LHCN-M2 (cell line): ENCODE data around the gene JMJD1C. TPM values are rescaled to one million over a fixed set of nuclear protein-coding genes. Genes with fewer than 3 reads are reported as not detected.
"Not testable (repeated sequence)": the region's sequence is repeated elsewhere in the genome, so short reads cannot be mapped to it uniquely, and the experiment has no call there.

ENCODE experiments used
- DNase-seq: peaks from one replicate; pipeline ENCODE4 v3.0.0-alpha.2; 2012; ENCODE audit warnings: low read depth
- total RNA-seq: library from RNA; depleted of rRNA; stranded (reverse); fragments of >200 nt; gene quantifications from 2 replicates; pipeline ENCODE4 v1.2.3, GENCODE V29; 2014

JMJD1C gene
- total RNA-seq, 1 experiment from 2014 or later, result 149 TPM

GRCh38 chr10:63173468-63174232 lies 292.1 kb downstream of the JMJD1C start:
- DNase-seq, result no peak

DNA sequence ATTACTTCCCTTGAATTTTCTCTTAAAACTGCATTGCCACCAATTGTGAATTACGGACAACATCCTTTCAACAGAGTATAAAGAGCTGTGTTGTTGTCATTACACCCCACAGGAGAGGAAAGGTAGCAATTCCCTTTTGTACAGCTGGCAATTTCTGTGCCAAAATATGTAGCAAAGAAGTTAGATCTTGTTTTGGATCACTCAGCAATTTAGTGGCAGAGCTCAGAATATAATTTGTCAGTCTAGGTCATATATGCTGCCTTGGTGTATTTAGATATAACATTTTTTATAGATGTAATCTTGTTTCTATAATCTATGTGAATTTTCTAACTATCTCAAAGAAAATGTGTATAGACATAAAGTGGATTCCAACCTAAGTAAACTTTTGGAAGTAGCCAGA lies 293.9 kb downstream of the JMJD1C start:
- DNase-seq, result no peak

- DNase-seq, result no peak
Observed at GRCh38 chr10:63171255-63171855, 294.4 kb downstream of the JMJD1C start.

DNA sequence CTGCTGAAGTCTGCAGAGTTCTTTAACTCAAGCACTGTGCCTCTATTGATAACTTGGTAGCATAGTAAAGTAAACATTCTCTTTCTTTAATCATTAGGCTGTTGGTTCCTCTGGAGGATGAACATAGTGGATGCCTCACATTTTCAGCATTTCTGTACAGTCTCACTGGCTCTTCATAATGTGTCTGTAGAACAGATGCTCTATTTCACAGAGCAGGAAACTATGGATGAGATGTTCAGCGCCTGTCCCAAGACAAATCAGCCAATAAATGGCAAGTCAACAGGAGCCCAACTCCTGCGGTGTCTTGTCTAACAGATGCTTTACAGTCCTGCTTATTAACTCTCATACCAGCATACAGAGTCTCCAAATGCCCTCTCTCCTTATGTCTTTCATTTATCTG lies 296.2 kb downstream of the JMJD1C start:
- no peak for DNase-seq

GRCh38 chr10:63168821-63169462 lies 296.8 kb downstream of the JMJD1C start:
- DNase-seq, result no peak

- peak; percentile 79 for DNase-seq
Observed at GRCh38 chr10:63166742-63167258, 299.0 kb downstream of the JMJD1C start.

- no peak for DNase-seq
Observed at GRCh38 chr10:63165249-63165648, 300.5 kb downstream of the JMJD1C start.

- DNase-seq, result no peak
Observed at GRCh38 chr10:63164166-63164623, 301.6 kb downstream of the JMJD1C start.

DNA sequence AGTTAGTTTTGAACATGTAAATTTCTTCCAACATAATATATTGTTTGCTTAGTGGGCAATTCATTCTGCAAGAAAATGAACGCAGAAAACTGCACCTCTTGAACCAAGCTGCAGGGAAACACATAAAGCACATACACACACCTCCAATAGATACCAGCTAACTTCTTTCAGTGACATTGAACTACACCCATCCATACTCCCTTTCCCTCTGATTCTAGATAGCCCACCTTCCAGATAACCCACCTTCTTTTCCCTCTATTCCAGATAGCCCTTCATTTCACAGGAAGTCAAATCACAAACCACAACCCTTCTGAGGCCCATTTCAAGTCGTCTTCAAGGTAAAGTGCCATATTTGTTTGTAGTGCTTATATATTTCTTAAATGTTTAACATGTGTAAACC lies 304.2 kb downstream of the JMJD1C start:
- no peak for DNase-seq

DNA sequence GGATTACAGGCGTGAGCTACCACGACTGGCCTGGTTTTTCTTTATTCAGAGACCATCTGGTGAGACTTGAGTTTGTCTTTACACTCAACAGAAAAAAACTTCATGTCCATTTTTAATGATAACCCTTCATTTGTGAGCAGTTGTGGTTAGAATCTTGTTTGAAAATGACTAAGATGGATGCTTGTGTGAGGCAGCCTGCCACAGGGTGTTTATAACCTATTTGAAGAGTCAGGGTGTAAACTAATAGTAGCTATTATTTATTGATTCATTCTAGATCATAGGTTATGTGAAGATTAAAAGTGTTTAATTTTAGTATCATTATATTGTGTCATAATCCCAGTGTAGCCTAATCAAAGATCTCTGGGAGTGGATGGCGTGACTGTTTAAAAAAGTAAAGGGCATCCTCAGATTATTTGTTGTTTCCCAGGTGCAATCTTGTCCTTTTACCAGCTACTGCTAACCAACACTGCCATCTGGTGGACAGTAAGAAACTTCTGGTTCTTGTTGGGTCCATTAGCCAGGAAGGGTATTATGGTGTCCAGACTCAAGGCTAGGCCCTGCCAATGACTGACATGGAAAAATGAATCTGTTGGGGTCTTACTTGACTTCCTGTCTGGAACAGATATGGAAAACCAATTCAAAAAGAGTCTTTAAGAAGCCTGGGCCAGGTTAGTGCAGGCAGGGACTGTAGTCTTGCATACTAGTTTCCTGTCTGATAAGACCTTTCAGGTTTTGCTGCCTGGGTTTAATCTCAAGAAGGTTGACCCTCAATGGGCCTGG lies 307.7 kb downstream of the JMJD1C start:
- DNase-seq, result peak; percentile 83

- DNase-seq, result no peak
Observed at GRCh38 chr10:63156236-63156635, 309.5 kb downstream of the JMJD1C start.

DNA sequence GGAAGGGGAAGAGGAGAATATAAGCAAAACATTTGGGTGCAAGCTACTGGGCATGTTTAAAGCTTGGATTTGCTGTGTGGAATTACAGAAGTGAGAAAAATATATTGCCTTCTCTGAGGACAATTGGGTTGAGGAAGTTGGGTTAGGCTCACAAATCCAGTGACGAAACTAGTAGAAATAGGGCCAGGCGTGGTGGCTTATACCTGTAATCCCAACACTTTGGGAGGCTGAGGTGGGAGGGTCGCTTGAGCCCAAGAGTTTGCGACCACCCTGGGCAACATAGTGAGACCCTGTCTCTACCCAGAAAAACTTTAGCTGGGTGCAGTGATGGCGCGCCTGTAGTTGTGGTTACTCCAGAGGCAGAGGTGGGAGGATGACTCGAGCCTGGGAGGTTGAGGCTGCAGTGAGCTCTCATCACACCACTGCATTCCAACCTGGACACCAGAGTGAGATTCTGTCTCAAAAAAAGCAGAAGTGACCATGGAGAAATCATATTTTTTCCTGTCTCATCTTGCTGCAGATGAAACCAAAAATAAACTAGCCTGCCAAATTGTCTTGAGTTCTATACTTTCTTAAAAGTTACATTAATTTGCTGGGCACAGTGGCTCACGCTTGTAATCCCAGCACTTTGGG lies 310.3 kb downstream of the JMJD1C start:
- DNase-seq, result no peak

GRCh38 chr10:63154546-63155387 lies 311.0 kb downstream of the JMJD1C start:
- DNase-seq, result no peak

DNA sequence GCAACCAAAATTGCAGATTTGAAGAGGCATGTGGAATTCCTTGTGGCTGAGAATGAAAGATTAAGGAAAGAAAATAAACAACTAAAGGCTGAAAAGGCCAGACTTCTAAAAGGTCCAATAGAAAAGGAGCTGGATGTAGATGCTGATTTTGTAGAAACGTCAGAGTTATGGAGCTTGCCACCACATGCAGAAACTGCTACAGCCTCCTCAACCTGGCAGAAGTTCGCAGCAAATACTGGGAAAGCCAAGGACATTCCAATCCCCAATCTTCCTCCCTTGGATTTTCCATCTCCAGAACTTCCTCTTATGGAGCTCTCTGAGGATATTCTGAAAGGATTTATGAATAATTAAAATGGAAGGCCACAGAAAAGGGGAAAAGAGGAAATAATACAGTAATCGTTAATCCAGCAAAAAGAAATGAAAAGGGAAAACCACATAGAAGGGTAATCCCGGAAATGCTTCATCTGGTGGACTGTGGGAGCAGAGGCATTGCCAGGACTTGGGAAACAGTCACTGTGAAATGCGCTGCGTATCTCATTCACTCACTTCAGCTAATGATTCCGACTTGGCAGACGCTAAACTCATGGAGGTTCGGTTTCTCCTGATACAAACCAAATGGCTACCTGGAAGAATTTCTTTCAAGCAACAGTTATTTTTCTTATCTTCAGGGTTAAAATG lies 311.8 kb downstream of the JMJD1C start:
- not testable (repeated sequence) for DNase-seq

DNA sequence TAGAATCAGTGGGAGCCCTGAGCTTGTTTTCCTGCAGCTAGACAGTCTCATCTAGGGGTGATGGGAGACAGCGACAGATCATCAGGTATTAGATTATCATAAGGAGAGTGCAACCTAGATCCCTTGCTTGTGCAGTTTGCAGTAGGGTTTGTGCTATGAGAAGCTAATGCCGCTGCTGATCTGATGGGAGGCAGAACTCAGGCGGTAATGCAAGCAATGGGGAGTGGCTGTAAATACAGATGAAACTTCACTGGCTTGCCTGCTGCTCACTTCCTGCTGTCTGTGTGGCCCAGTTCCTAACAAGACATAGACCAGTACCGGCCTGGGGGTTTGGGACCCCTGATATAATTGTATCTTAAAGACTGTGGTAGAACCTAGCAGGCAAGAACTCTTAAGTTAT lies 315.0 kb downstream of the JMJD1C start:
- DNase-seq, result no peak

DNA sequence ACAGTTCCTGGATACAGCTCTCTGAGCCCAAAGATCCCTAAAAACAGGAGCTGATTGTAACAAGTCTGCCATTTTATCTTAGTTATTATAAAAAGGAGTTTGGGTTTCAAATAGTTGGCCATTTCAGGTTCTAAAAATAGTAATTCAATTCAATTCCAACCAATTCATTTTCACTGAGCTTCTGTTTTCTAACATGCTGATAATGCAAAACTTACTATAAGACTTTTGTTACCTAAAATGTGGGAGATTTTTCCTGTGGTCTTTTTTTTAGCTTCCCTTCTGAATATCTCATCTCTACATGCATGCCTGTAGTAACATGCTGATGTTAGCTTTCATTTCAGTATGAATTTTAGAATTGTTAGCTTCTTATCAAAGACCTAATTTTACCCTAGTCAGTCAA lies 319.3 kb downstream of the JMJD1C start:
- no peak for DNase-seq

DNA sequence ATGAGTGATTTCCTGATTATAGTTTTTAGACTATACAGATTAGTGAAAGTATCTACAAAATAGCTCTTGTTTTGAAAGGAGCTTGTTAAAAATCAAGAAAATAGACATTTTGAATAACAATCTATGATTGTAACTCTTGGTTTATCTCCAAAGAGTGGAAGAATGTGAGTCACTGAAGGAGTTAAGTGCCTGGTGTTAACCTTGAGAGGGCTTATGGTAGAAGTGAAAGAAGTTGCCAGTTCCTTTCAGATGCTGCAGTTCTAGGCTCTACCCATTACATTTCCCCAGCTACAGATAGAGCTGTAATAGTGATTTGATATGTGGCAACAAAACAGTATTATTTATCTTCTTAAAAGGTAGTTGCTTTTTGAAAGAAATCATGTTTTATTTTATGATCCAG lies 320.0 kb downstream of the JMJD1C start:
- no peak for DNase-seq

DNA sequence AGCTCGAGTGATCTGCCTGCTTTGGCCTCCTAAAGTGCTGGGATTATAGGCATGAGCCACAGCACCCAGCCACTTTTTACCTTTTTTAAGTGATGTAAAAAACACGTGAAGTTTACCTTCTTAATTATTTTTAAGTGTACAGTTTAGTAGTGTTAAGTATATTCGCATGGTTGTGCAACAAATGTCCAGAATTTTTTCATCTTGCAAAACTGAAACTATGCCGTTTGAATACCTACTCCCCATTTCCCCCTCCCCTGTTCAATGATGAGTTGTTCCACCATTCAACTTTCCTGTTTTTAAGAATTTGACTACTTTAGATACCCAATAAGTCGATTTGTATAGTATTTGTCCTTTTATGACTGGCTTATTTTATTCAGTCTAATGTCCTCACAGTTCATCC lies 321.8 kb downstream of the JMJD1C start:
- DNase-seq, result no peak

- DNase-seq, result no peak
Observed at GRCh38 chr10:63142136-63142535, 323.6 kb downstream of the JMJD1C start.

DNA sequence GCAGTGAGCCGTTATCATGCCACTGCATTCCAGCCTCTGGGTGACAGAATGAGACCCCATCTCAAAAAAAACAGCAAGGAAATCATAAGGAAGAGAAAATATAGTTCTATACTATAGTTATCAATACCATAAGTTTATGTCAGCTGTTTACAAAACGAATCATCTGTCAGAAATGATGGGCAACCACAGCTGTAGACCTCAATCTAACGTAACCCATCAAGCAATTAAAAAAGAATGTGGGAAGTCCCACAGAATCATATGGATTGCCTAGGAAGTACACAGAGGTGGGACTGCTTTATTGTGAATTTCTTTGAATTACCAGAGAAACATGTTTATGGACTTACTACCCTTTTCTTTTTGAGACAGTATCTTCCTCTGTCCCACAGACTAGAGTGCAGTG lies 325.7 kb downstream of the JMJD1C start:
- peak; percentile 53 for DNase-seq
